Stomach (tissue), 4 donors: ENCODE data around the gene ZNF35.

Experiments used
- POLR2A ChIP-seq, 4 donors: fragments of 450-650 bp; IDR thresholded peaks; one replicate each; pipeline ENCODE4 v1.6.1; 2016; ENCODE audit warnings: antibody characterized with exemption in 4 of 4, control low read depth in 2 of 4, mild to moderate bottlenecking in 1 of 4, moderate library complexity in 1 of 4
- POLR2AphosphoS5 ChIP-seq, 3 donors: sonication (generic); formaldehyde crosslinking; IDR thresholded peaks; one replicate each; pipeline ENCODE4 v1.6.1; 2016; ENCODE audit warnings: antibody characterized with exemption in 3 of 3
- TF ChIP-seq, protein P1 (sequence below), 7 experiments: fragments of 450-650 bp in 4 of 7; fragments of 200-600 bp in 3 of 7; sonication (generic) in 3 of 7; IDR thresholded peaks; one replicate each; pipeline ENCODE4 v1.5.1; 2016 to 2019; ENCODE audit warnings: antibody characterized with exemption in 7 of 7, control low read depth in 2 of 7, mild to moderate bottlenecking in 1 of 7

DNA sequence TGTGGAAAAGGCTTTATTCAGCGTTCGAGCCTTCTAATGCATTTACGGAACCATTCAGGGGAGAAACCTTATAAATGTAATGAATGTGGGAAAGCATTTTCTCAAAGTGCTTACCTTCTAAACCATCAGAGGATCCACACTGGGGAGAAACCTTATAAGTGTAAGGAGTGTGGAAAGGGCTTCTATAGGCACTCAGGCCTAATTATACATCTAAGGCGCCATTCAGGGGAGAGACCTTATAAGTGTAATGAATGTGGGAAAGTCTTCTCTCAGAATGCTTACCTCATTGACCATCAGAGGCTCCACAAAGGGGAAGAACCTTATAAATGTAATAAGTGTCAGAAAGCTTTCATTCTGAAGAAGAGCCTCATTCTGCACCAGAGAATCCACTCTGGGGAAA lies 6.2 kb upstream of the ZNF35 start:
- TF ChIP-seq, protein P1, sequence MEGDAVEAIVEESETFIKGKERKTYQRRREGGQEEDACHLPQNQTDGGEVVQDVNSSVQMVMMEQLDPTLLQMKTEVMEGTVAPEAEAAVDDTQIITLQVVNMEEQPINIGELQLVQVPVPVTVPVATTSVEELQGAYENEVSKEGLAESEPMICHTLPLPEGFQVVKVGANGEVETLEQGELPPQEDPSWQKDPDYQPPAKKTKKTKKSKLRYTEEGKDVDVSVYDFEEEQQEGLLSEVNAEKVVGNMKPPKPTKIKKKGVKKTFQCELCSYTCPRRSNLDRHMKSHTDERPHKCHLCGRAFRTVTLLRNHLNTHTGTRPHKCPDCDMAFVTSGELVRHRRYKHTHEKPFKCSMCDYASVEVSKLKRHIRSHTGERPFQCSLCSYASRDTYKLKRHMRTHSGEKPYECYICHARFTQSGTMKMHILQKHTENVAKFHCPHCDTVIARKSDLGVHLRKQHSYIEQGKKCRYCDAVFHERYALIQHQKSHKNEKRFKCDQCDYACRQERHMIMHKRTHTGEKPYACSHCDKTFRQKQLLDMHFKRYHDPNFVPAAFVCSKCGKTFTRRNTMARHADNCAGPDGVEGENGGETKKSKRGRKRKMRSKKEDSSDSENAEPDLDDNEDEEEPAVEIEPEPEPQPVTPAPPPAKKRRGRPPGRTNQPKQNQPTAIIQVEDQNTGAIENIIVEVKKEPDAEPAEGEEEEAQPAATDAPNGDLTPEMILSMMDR (IDR thresholded peaks at IDR 0.05), result no peak
- TF ChIP-seq POLR2A (IDR thresholded peaks at IDR 0.05) (no peak), POLR2AphosphoS5 (IDR thresholded peaks at IDR 0.05) (no peak)
